SK-N-SH treated with all-trans-retinoic acid at 6 μM for 48 hours (cell line): ENCODE results near the gene CIRBP.
A peak's percentile ranks its signal among the peaks of the same experiment; 100 is the strongest.

ENCODE experiments used
- ATAC-seq: fragments of 200-7000 bp; cut with Tn5 transposase; 3 replicates; pipeline ENCODE4 v1.9.1; 2020; ENCODE audit warnings: mild to moderate bottlenecking, moderate library complexity
- ARNTL ChIP-seq: fragments of 450-650 bp; formaldehyde crosslinking; IDR thresholded peaks from 2 replicates; pipeline ENCODE4 v1.5.0; 2020; ENCODE audit warnings: low read depth, mild to moderate bottlenecking, moderate library complexity, borderline replicate concordance
- BACH2 ChIP-seq: fragments of 250-450 bp; sonication (Bioruptor Pico); IDR thresholded peaks from 2 replicates; pipeline ENCODE4 v1.9.0; 2021; ENCODE audit warnings: mild to moderate bottlenecking, borderline replicate concordance
- CSDC2 ChIP-seq: fragments of 250-450 bp; sonication (Bioruptor Pico); IDR thresholded peaks from 2 replicates; pipeline ENCODE4 v1.5.0; 2020; ENCODE audit warnings: mild to moderate bottlenecking, moderate library complexity
- ESRRG ChIP-seq: fragments of 250-450 bp; sonication (Bioruptor Pico); IDR thresholded peaks from 2 replicates; pipeline ENCODE4 v1.6.1; 2021; ENCODE audit warnings: mild to moderate bottlenecking
- GLIS3 ChIP-seq: fragments of 250-450 bp; sonication (Bioruptor Pico); IDR thresholded peaks from 2 replicates; pipeline ENCODE4 v1.5.0; 2020; ENCODE audit warnings: mild to moderate bottlenecking, moderate library complexity
- ISL1 ChIP-seq: fragments of 250-450 bp; sonication (Bioruptor Pico); IDR thresholded peaks from 2 replicates; pipeline ENCODE4 v2.1.2; 2022; ENCODE audit warnings: mild to moderate bottlenecking, moderate library complexity
- OSR1 ChIP-seq: fragments of 250-450 bp; sonication (Bioruptor Pico); IDR thresholded peaks from 2 replicates; pipeline ENCODE4 v1.8.0; 2022; ENCODE audit warnings: moderate library complexity, mild to moderate bottlenecking, inconsistent platforms
- PPARA ChIP-seq: fragments of 250-450 bp; sonication (Bioruptor Pico); IDR thresholded peaks from 2 replicates; pipeline ENCODE4 v1.5.0; 2020; ENCODE audit warnings: mild to moderate bottlenecking, borderline replicate concordance
- RARB ChIP-seq: fragments of 250-450 bp; sonication (Bioruptor Pico); IDR thresholded peaks from 2 replicates; pipeline ENCODE4 v1.8.0; 2021; ENCODE audit warnings: mild to moderate bottlenecking, moderate library complexity
- SNAI2 ChIP-seq: fragments of 250-450 bp; sonication (Bioruptor Pico); IDR thresholded peaks from 2 replicates; pipeline ENCODE4 v1.5.0; 2020; ENCODE audit warnings: mild to moderate bottlenecking, moderate library complexity
- TCF4 ChIP-seq: fragments of 250-450 bp; sonication (Bioruptor Pico); IDR thresholded peaks from 2 replicates; pipeline ENCODE4 v1.8.0; 2021; ENCODE audit warnings: mild to moderate bottlenecking, moderate library complexity, borderline replicate concordance
- TOX ChIP-seq: fragments of 250-450 bp; sonication (Bioruptor Pico); IDR thresholded peaks from 2 replicates; pipeline ENCODE4 v1.8.0; 2021; ENCODE audit warnings: mild to moderate bottlenecking, moderate library complexity, borderline replicate concordance
- TSHZ2 ChIP-seq: fragments of 250-450 bp; sonication (Bioruptor Pico); IDR thresholded peaks from 2 replicates; pipeline ENCODE4 v1.5.0; 2020; ENCODE audit warnings: mild to moderate bottlenecking, moderate library complexity
- ZC3H10 ChIP-seq: fragments of 250-450 bp; sonication (Bioruptor Pico); IDR thresholded peaks from 2 replicates; pipeline ENCODE4 v1.5.1; 2021; ENCODE audit warnings: mild to moderate bottlenecking, moderate library complexity
- ZFP3 ChIP-seq: fragments of 250-450 bp; sonication (Bioruptor Pico); IDR thresholded peaks from 2 replicates; pipeline ENCODE4 v1.5.0; 2020; ENCODE audit warnings: mild to moderate bottlenecking, moderate library complexity
- ZFP30 ChIP-seq: fragments of 450-650 bp; formaldehyde crosslinking; IDR thresholded peaks from 2 replicates; pipeline ENCODE4 v1.5.0; 2022; ENCODE audit warnings: mild to moderate bottlenecking, moderate library complexity
- ZNF565 ChIP-seq: fragments of 450-650 bp; formaldehyde crosslinking; conservative IDR thresholded peaks from 2 replicates; pipeline ENCODE4 v1.5.0; 2020; ENCODE audit warnings: low read depth, mild to moderate bottlenecking, moderate library complexity
- ZNF70 ChIP-seq: fragments of 450-650 bp; formaldehyde crosslinking; IDR thresholded peaks from 2 replicates; pipeline ENCODE4 v1.5.0; 2020; ENCODE audit warnings: mild to moderate bottlenecking, moderate library complexity
- ZNF8 ChIP-seq: fragments of 450-650 bp; formaldehyde crosslinking; IDR thresholded peaks from 2 replicates; pipeline ENCODE4 v1.5.0; 2020; ENCODE audit warnings: mild to moderate bottlenecking, moderate library complexity
- TF ChIP-seq, protein P1 (sequence below): fragments of 250-450 bp; sonication (Bioruptor Pico); IDR thresholded peaks from 2 replicates; pipeline ENCODE4 v1.8.0; 2021; ENCODE audit warnings: low read depth, mild to moderate bottlenecking, moderate library complexity, borderline replicate concordance
- TF ChIP-seq, protein P2 (sequence below): fragments of 250-450 bp; sonication (Bioruptor Pico); IDR thresholded peaks from 2 replicates; pipeline ENCODE4 v1.5.1; 2020; ENCODE audit warnings: low read depth, mild to moderate bottlenecking, moderate library complexity

CIRBP gene

DNA sequence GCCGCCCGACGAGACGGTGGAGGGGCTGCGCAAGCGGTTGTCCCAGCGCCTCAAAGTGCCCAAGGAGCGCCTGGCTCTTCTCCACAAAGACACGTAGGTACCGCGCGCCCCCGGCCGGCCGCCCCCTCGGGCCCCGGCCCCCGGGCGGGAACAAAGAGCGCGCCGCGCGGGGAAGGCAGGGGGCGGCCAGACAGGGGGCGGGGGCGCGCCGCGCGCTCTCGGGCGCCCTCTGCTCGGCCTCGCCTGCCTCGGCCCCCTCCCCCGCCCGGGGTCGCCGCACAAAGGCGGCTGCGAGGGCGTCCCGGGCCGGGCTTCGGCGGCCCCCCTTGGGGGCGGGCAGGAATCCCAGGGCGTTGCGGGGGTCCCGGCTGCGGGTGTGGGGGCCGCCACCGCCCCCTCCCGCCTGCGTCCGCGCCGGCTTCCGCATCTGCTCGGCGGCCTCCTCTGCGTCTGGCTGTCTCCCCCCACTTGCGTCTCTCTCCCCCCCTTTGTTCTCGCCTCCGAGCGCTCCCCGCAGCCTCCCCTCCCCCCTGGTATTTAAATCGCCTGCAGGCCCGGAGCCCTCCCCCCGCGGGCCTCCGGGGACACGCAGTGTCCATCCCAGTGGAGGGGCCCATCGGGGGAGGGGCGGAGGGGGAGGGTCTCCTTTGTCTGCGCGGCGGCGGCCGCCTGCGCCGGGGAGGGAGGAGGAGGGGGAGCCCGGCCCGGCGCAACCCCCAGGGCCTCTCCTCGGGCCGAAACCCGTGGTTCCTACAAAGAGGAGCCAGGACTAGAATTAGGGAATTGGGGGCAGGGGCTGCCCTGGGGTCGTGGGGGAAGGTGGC lies 18.5 kb upstream of the CIRBP start:
- no peak for TF ChIP-seq ARNTL (CRISPR knock-in tag)
- no peak for TF ChIP-seq BACH2 (CRISPR knock-in tag)
- no peak for TF ChIP-seq PPARA
- TF ChIP-seq, protein P1, sequence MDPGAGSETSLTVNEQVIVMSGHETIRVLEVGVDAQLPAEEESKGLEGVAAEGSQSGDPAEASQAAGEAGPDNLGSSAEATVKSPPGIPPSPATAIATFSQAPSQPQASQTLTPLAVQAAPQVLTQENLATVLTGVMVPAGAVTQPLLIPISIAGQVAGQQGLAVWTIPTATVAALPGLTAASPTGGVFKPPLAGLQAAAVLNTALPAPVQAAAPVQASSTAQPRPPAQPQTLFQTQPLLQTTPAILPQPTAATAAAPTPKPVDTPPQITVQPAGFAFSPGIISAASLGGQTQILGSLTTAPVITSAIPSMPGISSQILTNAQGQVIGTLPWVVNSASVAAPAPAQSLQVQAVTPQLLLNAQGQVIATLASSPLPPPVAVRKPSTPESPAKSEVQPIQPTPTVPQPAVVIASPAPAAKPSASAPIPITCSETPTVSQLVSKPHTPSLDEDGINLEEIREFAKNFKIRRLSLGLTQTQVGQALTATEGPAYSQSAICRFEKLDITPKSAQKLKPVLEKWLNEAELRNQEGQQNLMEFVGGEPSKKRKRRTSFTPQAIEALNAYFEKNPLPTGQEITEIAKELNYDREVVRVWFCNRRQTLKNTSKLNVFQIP (CRISPR knock-in tag) = no peak
- no peak for TF ChIP-seq CSDC2 (CRISPR knock-in tag)
- no peak for TF ChIP-seq TSHZ2
- no peak for TF ChIP-seq ZNF565 (CRISPR knock-in tag)
- TF ChIP-seq SNAI2 = no peak
- TF ChIP-seq GLIS3 (CRISPR knock-in tag) = no peak
- no peak for TF ChIP-seq ZFP3 (CRISPR knock-in tag)
- TF ChIP-seq TOX (CRISPR knock-in tag) = no peak
- TF ChIP-seq TCF4 (CRISPR knock-in tag) = no peak
- no peak for TF ChIP-seq OSR1
- no peak for TF ChIP-seq ISL1 (CRISPR knock-in tag)
- TF ChIP-seq ZNF8 (CRISPR knock-in tag) = no peak
- TF ChIP-seq ZNF70 (CRISPR knock-in tag) = no peak
- TF ChIP-seq ZC3H10 (CRISPR knock-in tag) = no peak
- TF ChIP-seq ZFP30 (CRISPR knock-in tag) = no peak
- TF ChIP-seq, all 23 proteins: peak for 0
- ATAC-seq = no peak

- ATAC-seq = peak; percentile 0; the same call in 1 of the 3 replicates
- TF ChIP-seq SNAI2 = no peak
- TF ChIP-seq ZNF565 (CRISPR knock-in tag) = no peak
Measured at GRCh38 chr19:1251330-1252220, 17.6 kb upstream of the CIRBP start.

- ATAC-seq = peak; percentile 25
- TF ChIP-seq TSHZ2 = no peak
- TF ChIP-seq ARNTL (CRISPR knock-in tag) = no peak
- no peak for TF ChIP-seq PPARA
- no peak for TF ChIP-seq TCF4 (CRISPR knock-in tag)
- TF ChIP-seq, protein P1 (CRISPR knock-in tag) = no peak
- no peak for TF ChIP-seq RARB
- TF ChIP-seq, protein P2, sequence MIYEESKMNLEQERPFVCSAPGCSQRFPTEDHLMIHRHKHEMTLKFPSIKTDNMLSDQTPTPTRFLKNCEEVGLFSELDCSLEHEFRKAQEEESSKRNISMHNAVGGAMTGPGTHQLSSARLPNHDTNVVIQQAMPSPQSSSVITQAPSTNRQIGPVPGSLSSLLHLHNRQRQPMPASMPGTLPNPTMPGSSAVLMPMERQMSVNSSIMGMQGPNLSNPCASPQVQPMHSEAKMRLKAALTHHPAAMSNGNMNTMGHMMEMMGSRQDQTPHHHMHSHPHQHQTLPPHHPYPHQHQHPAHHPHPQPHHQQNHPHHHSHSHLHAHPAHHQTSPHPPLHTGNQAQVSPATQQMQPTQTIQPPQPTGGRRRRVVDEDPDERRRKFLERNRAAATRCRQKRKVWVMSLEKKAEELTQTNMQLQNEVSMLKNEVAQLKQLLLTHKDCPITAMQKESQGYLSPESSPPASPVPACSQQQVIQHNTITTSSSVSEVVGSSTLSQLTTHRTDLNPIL (CRISPR knock-in tag) = no peak
- no peak for TF ChIP-seq ZC3H10 (CRISPR knock-in tag)
- TF ChIP-seq ZNF70 (CRISPR knock-in tag) = no peak
- no peak for TF ChIP-seq GLIS3 (CRISPR knock-in tag)
- TF ChIP-seq ESRRG = no peak
- TF ChIP-seq ISL1 (CRISPR knock-in tag) = no peak
- no peak for TF ChIP-seq ZFP30 (CRISPR knock-in tag)
- TF ChIP-seq SNAI2 = no peak
Measured at GRCh38 chr19:1252221-1252820, 16.8 kb upstream of the CIRBP start.
